ENCODE measurements around the gene AGPS.

Gene AGPS

GRCh38 chr2:177391822-177392372, 676 bp upstream of the AGPS start:
- H3K4me3 ChIP-seq (ENCODE audit: control insufficient read depth, low read depth, low read length), result peak overlapping the region; percentile 87
- no peak for DNase-seq (ENCODE audit: low read depth)
- TF ChIP-seq, protein P1, sequence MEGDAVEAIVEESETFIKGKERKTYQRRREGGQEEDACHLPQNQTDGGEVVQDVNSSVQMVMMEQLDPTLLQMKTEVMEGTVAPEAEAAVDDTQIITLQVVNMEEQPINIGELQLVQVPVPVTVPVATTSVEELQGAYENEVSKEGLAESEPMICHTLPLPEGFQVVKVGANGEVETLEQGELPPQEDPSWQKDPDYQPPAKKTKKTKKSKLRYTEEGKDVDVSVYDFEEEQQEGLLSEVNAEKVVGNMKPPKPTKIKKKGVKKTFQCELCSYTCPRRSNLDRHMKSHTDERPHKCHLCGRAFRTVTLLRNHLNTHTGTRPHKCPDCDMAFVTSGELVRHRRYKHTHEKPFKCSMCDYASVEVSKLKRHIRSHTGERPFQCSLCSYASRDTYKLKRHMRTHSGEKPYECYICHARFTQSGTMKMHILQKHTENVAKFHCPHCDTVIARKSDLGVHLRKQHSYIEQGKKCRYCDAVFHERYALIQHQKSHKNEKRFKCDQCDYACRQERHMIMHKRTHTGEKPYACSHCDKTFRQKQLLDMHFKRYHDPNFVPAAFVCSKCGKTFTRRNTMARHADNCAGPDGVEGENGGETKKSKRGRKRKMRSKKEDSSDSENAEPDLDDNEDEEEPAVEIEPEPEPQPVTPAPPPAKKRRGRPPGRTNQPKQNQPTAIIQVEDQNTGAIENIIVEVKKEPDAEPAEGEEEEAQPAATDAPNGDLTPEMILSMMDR (IDR thresholded peaks at IDR 0.05; ENCODE audit: control insufficient read depth, insufficient read depth, low read depth, low read length, missing control alignments), result no peak

DNA sequence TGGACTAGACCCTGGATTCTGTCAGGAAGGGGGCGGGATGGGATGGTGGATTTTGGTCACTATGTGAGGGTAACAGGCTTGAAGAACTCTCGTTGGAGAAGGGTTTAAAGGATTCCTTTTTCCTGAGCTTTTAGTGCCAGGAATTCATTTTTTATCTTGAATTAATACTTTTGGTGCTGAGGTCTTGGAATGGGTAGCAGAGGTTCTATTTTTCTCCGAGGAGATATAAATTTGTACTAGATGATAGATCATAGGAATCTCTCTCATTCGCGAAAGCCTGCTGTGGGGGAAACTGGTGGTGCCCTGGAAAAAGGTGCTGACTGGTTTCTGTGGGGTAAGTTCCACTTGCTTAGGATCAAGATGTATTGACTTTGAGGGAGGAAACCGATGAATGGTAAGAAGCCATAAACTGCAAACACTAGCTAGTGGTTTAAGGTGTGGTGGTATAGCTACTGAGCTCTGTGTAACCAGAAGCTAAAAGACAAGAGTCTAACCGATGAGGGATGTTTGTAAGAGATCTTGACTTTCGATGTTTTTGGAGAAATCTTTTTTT, 706 bp downstream of the AGPS start:
- TF ChIP-seq, protein P1 (IDR thresholded peaks at IDR 0.05; ENCODE audit: control insufficient read depth, insufficient read depth, low read depth, low read length, missing control alignments), result no peak
- DNase-seq (ENCODE audit: low read depth), result no peak
- H3K4me3 ChIP-seq (ENCODE audit: control insufficient read depth, low read depth, low read length), result peak overlapping the region; percentile 87

- no peak for DNase-seq (ENCODE audit: low read depth)
- TF ChIP-seq, protein P1 (IDR thresholded peaks at IDR 0.05; ENCODE audit: control insufficient read depth, insufficient read depth, low read depth, low read length, missing control alignments), result no peak
- H3K4me3 ChIP-seq (ENCODE audit: control insufficient read depth, low read depth, low read length), result peak overlapping the region; percentile 87
Observed at GRCh38 chr2:177393824-177394593, 1.4 kb downstream of the AGPS start.

- TF ChIP-seq, protein P1 (IDR thresholded peaks at IDR 0.05; ENCODE audit: control insufficient read depth, insufficient read depth, low read depth, low read length, missing control alignments), result no peak
- no peak overlapping the region for H3K4me3 ChIP-seq (ENCODE audit: control insufficient read depth, low read depth, low read length)
- DNase-seq (ENCODE audit: low read depth), result no peak
Observed at GRCh38 chr2:177394594-177394973, 2.0 kb downstream of the AGPS start.

DNA sequence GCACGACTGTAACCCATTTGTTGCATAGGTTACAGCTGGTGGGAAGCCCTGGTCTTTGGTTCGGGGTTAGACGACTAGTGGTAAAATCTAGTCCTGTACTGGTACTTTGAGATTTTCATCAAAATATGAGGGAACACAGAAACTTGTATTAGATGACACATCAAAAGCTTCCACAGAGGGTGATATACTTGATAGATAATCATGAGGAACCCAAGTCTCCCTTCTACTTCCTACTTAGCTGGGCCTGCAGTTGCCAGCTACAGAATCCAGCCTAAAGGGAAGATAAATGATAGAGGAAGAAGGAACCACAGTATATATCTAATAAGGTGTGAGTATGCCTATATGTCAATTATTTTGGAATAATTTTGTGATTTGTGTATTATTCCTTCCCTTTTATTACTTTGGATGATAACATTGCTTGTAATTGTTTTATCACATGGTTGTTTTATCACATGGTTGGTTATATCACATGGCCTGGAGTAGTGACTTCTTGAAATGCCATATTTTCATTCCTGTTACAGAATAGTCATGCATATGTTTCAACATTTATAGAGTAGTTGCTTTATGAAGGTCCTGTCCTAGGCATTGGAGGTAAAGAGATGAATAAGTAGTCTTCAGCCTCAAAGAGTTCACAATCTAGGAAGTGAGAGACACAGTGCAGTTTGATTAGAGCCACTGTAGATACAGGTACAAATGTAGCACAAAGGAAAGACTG, 2.9 kb downstream of the AGPS start:
- no peak for DNase-seq (ENCODE audit: low read depth)
- TF ChIP-seq, protein P1 (IDR thresholded peaks at IDR 0.05; ENCODE audit: control insufficient read depth, insufficient read depth, low read depth, low read length, missing control alignments), result no peak
- no peak overlapping the region for H3K4me3 ChIP-seq (ENCODE audit: control insufficient read depth, low read depth, low read length)

DNA sequence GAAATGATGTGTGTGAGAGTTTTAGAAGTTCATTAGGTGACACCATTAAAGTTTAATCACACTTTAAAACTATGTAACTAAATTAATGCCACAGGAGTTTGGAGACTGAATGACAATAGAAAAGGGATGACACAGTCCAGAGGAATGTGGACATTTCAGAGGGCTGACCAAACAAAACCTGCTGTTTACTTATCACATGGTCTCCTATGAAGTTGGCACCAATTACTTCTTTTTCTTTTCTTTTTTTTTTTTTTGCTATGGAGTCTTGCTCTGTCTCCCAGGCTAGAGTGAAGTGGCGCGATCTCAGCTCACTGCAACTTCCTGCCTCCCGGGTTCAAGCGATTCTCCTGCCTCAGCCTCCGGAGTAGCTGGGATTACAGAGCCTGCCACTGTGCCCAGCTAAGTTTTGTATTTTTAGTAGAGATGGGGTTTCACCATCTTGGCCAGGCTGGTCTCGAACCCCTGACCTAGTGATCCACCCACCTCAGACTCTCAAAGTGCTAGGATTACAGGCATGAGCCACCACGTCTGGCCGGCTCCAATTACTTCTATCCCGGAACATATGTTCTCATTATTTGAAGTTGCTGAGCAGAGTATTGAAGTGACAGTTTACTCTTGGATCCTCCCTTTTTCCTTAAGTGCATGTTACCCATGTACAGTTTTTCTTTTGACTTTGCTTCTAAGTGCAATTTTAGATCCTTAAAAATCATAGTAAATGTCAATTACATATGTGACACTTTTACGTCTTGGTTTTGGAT, 4.3 kb downstream of the AGPS start:
- DNase-seq (ENCODE audit: low read depth), result no peak
- TF ChIP-seq, protein P1 (IDR thresholded peaks at IDR 0.05; ENCODE audit: control insufficient read depth, insufficient read depth, low read depth, low read length, missing control alignments), result no peak
- no peak overlapping the region for H3K4me3 ChIP-seq (ENCODE audit: control insufficient read depth, low read depth, low read length)
